GM12878 (cell line): ENCODE measurements around the gene AMER2. TPM values are rescaled to one million over a fixed set of nuclear protein-coding genes. Genes with fewer than 3 reads are reported as not detected.

ENCODE experiments used
- ATAC-seq: fragments of 200-7000 bp; cut with Tn5 transposase; 3 replicates; pipeline ENCODE4 v1.9.1; 2020; ENCODE audit warnings: mild to moderate bottlenecking, moderate library complexity
- BruUV-seq: library from RNA; stranded (reverse); fragments of 400-500 nt; replicated peaks from 2 replicates; lab custom pipeline; 2021; lab: Mats Ljungman, UMichigan
- CTCF ChIA-PET: fragments of 300-600 bp; sonication (Branson Sonifier 250); formaldehyde crosslinking; extraction: SDS; loops from one replicate; lab custom pipeline; 2021; ENCODE audit warnings: inconsistent platforms; lab: Yijun Ruan, JAX
- POLR2A ChIA-PET: fragments of 350-600 bp; formaldehyde crosslinking; extraction: SDS; loops from one replicate; lab custom pipeline; 2021; ENCODE audit warnings: inconsistent platforms; lab: Charles Lee
- RAD21 ChIA-PET: fragments of 300-600 bp; sonication (Branson Sonifier 250); formaldehyde crosslinking; loops from one replicate; lab custom pipeline; 2023; ENCODE audit warnings: antibody characterized with exemption; ENCODE audit not compliant: unreplicated experiment; lab: Charles Lee
- SMC1A ChIA-PET: fragments of 300-600 bp; sonication (Branson Sonifier 250); formaldehyde crosslinking; loops from one replicate; lab custom pipeline; 2023; ENCODE audit not compliant: unreplicated experiment, uncharacterized antibody; lab: Charles Lee
- DNase-seq: peaks from one replicate; pipeline ENCODE4 v3.0.0-alpha.2; 2011; ENCODE audit warnings: low read depth, low spot score
- FAIRE-seq: peaks from 3 replicates; lab custom pipeline; 2011; peaks lifted over from hg19 to GRCh38; lab: Jason Lieb, UNC
- H2AFZ ChIP-seq: 2 replicates; pipeline ENCODE4 v1.6.0; 2011; ENCODE audit warnings: low read depth, low read length, control low read depth; ENCODE audit not compliant: control insufficient read depth
- H3K27ac ChIP-seq: 2 replicates; pipeline ENCODE4 v1.5.1; 2011; ENCODE audit warnings: control low read depth; ENCODE audit not compliant: control insufficient read depth, insufficient read depth
- H3K27me3 ChIP-seq, 2 experiments: replicated peaks in 1 of 2; 2 replicates each; pipeline versions ENCODE4 v1.6.0 to v1.6.1; 2011; ENCODE audit warnings: low read length in 1 of 2; ENCODE audit not compliant: control insufficient read depth in 2 of 2, insufficient read depth in 2 of 2
- H3K36me3 ChIP-seq, 2 experiments: 2 replicates each; pipeline ENCODE4 v1.5.1; 2011; ENCODE audit warnings: low read length in 1 of 2; ENCODE audit not compliant: control insufficient read depth in 2 of 2, insufficient read depth in 2 of 2
- H3K4me1 ChIP-seq: 2 replicates; pipeline ENCODE4 v1.6.1; 2011; ENCODE audit warnings: mild to moderate bottlenecking, low read length, moderate library complexity, mixed read lengths; ENCODE audit not compliant: control insufficient read depth, insufficient read depth
- H3K4me2 ChIP-seq: 2 replicates; pipeline ENCODE4 v1.6.0; 2011; ENCODE audit warnings: control low read depth; ENCODE audit not compliant: control insufficient read depth, insufficient read depth
- H3K4me3 ChIP-seq: fragments of 200-600 bp; sonication (generic); 2 replicates; pipeline ENCODE4 v1.5.1; 2016
- H3K79me2 ChIP-seq: 2 replicates; pipeline ENCODE4 v1.6.0; 2011; ENCODE audit warnings: low read length; ENCODE audit not compliant: control insufficient read depth, insufficient read depth
- H3K9ac ChIP-seq: 2 replicates; pipeline ENCODE4 v1.8.0; 2011; ENCODE audit warnings: low read length, control low read depth, mixed read lengths; ENCODE audit not compliant: control insufficient read depth, insufficient read depth
- H3K9me3 ChIP-seq: replicated peaks from 3 replicates; pipeline ENCODE4 v1.5.1; 2011; ENCODE audit warnings: mild to moderate bottlenecking, low read length; ENCODE audit not compliant: control insufficient read depth, insufficient read depth
- H4K20me1 ChIP-seq: 2 replicates; pipeline ENCODE4 v1.6.0; 2011; ENCODE audit not compliant: control insufficient read depth, insufficient read depth
- BHLHE40 ChIP-seq, 2 experiments: fragments of 450-650 bp in 1 of 2; IDR thresholded peaks; 2 replicates each; pipeline ENCODE4 v1.6.1; 2011 to 2017; ENCODE audit warnings: low read depth in 2 of 2, borderline replicate concordance in 1 of 2, improper control_type of control experiment in 1 of 2, low read length in 1 of 2, mild to moderate bottlenecking in 1 of 2
- BMI1 ChIP-seq: fragments of 450-650 bp; IDR thresholded peaks from 2 replicates; pipeline ENCODE4 v1.6.1; 2016; ENCODE audit warnings: mild to moderate bottlenecking, moderate library complexity, borderline replicate concordance
- ETV6 ChIP-seq, 2 experiments: fragments of 450-650 bp in 1 of 2; IDR thresholded peaks in 1 of 2; conservative IDR thresholded peaks in 1 of 2; 2 replicates each; pipeline ENCODE4 v1.6.1; 2014; ENCODE audit warnings: antibody characterized with exemption in 1 of 2, borderline replicate concordance in 1 of 2, low read depth in 1 of 2, mild to moderate bottlenecking in 1 of 2, moderate library complexity in 1 of 2
- FOXK2 ChIP-seq: fragments of 450-650 bp; IDR thresholded peaks from 2 replicates; pipeline ENCODE4 v1.6.1; 2017; ENCODE audit warnings: mild to moderate bottlenecking, moderate library complexity
- HDGF ChIP-seq: fragments of 450-650 bp; IDR thresholded peaks from 2 replicates; pipeline ENCODE4 v1.6.1; 2016; ENCODE audit warnings: antibody characterized with exemption
- JUNB ChIP-seq: IDR thresholded peaks from 2 replicates; pipeline ENCODE4 v1.6.1; 2016; ENCODE audit warnings: antibody characterized with exemption, mild to moderate bottlenecking
- KLF5 ChIP-seq: fragments of 450-650 bp; IDR thresholded peaks from 2 replicates; pipeline ENCODE4 v1.6.1; 2014; ENCODE audit warnings: mild to moderate bottlenecking; ENCODE audit not compliant: partially characterized antibody
- MTA3 ChIP-seq: IDR thresholded peaks from 2 replicates; pipeline ENCODE4 v1.6.1; 2012; ENCODE audit warnings: low read length, inconsistent platforms, borderline replicate concordance
- RBBP5 ChIP-seq: fragments of 200-600 bp; sonication (generic); conservative IDR thresholded peaks from 2 replicates; pipeline ENCODE4 v1.6.1; 2016
- RUNX3 ChIP-seq: IDR thresholded peaks from 2 replicates; pipeline ENCODE4 v1.6.1; 2012; ENCODE audit warnings: low read length, inconsistent platforms
- SIN3A ChIP-seq: IDR thresholded peaks from 2 replicates; pipeline ENCODE4 v1.6.1; 2012; ENCODE audit warnings: low read depth, low read length, improper control_type of control experiment
- SPI1 ChIP-seq: IDR thresholded peaks from 2 replicates; pipeline ENCODE4 v1.6.1; 2011; ENCODE audit warnings: low read depth, mild to moderate bottlenecking, low read length, moderate library complexity, borderline replicate concordance; ENCODE audit not compliant: insufficient read depth
- TARDBP ChIP-seq: IDR thresholded peaks from 2 replicates; pipeline ENCODE4 v1.6.1; 2016; ENCODE audit warnings: borderline replicate concordance
- ZNF622 ChIP-seq: fragments of 450-650 bp; IDR thresholded peaks from 2 replicates; pipeline ENCODE4 v1.6.1; 2017; ENCODE audit warnings: mild to moderate bottlenecking, inconsistent platforms
- WGBS: methylation state at CpG from one replicate; pipeline ENCODE4 v1.1.6; 2016; ENCODE audit warnings: low lambda C conversion rate; ENCODE audit not compliant: insufficient replicate concordance, insufficient coverage; ENCODE audit errors: missing lambda C conversion rate; 5-methylcytosine and 5-hydroxymethylcytosine counted together
- in situ Hi-C: fragments of 300-500 bp; cut with MboI; formaldehyde crosslinking; loops from 9 replicates; pipeline ENCODE4 v1.14.3; 2018; ENCODE audit warnings: mixed read lengths
- intact Hi-C: fragments of 100-400 bp; cut with micrococcal nuclease; formaldehyde crosslinking; loops from one replicate; pipeline ENCODE4 v1.14.2; 2022; ENCODE audit not compliant: unreplicated experiment
- polyA plus RNA-seq, 11 experiments: library from polyadenylated mRNA; depleted of rRNA in 4 of 11; unstranded in 6 of 11; stranded (reverse) in 5 of 11; fragments of >200 nt; fragmentation: Nextera tagmentation in 4 of 11; fragmentation: Illumina TruSeq in 1 of 11; extraction: Ambion mirVana in 4 of 11; extraction: Trizol in 1 of 11; gene quantifications; 1 replicate in 1 of 11; 2 replicates in 10 of 11; pipeline versions ENCODE4 v1.2.1 to v1.2.3, GENCODE V29; 2011 to 2016; ENCODE audit warnings: inconsistent platforms in 2 of 11, missing spikeins in 2 of 11, low read depth in 1 of 11
- total RNA-seq, 4 experiments: library from RNA; depleted of rRNA in 3 of 4; stranded (reverse); fragments of >200 nt in 3 of 4; fragmentation: Illumina TruSeq in 1 of 4; extraction: Trizol in 1 of 4; gene quantifications; 2 replicates each; pipeline versions ENCODE4 v1.2.1 to v1.2.3, GENCODE V29; 2013 to 2021
- TF ChIP-seq, protein P1 (sequence below): fragments of 450-650 bp; IDR thresholded peaks from 2 replicates; pipeline ENCODE4 v1.6.1; 2016; ENCODE audit warnings: mild to moderate bottlenecking

The AMER2 gene
- total and polyA plus RNA-seq, 10 of the 15 experiments (the other 5 are each of a cell fraction or from before 2014, with no cell fraction given) = 0.01 to 0.34 (median 0.21) TPM

- peak; percentile 20; the same call in 1 of the 2 replicates for TF ChIP-seq MTA3
- no peak for TF ChIP-seq ZNF622
- peak; percentile 45; the same call in 1 of the 2 replicates for TF ChIP-seq SPI1
- peak in 1 of 2 experiments; percentile 49; a peak in 1 of 4 replicates for TF ChIP-seq ETV6 (conservative IDR thresholded peaks at IDR 0.05 in 1 of 2, IDR thresholded peaks at IDR 0.05 in 1 of 2; ENCODE audit: borderline replicate concordance in 1 of 2, low read depth in 1 of 2)
- peak in 1 of 2 experiments; percentile 27; a peak in 1 of 4 replicates for TF ChIP-seq BHLHE40 (IDR thresholded peaks at IDR 0.05; ENCODE audit: borderline replicate concordance in 1 of 2, low read depth in 2 of 2, low read length in 1 of 2)
Measured at GRCh38 chr13:25179832-25180774, 8.0 kb upstream of the AMER2 start (continued).

DNA sequence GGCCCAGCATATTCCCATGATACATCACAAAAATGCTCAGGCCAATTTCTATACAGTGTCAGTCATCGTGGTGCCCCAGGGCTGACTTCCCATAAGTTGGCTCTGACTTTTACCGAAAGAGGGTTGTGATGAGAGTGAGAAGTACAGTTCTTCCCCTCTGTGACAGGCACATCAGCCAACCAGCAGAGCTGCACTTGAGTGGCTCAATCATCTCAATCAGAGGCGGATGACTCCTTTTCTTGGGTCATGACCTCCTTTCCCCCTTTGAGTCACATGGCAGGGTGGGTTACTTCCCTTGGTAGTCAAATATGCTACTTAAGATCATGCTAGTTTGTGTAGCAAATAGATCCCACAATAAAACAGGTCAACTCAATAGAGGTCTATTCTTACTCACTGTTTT is 6.9 kb upstream of the AMER2 start:
- H3K36me3 ChIP-seq = no peaks in the 10 kb centered on the region
- no peak overlapping the region for H3K27ac ChIP-seq
- H3K4me3 ChIP-seq = no peak overlapping the region
- BruUV-seq = no TSS peak
- ChIA-PET SMC1A (interaction anchor here (1.3 to 6.2 kb wide), 3 partner anchors 13 to 196 kb away, joined by 3 to 36 read pairs (median 4); no protein-coding TSS in a partner anchor), RAD21 (interaction anchor here (1.3 kb wide), 2 partner anchors 66 to 92 kb away, joined by 3 read pairs; no protein-coding TSS in a partner anchor), CTCF (interaction anchor here (0.9 to 1.1 kb wide), 2 partner anchors 11 to 196 kb away, joined by 3 read pairs; no protein-coding TSS in a partner anchor), POLR2A (no interaction called here)
- TF ChIP-seq JUNB = peak; percentile 46; the same call in 1 of the 2 replicates
- no peak for TF ChIP-seq BMI1
- no peak for TF ChIP-seq FOXK2
- TF ChIP-seq SIN3A = no peak
- no peak for TF ChIP-seq MTA3
- no peak for TF ChIP-seq HDGF
- no peak for TF ChIP-seq RUNX3
- TF ChIP-seq, protein P1, sequence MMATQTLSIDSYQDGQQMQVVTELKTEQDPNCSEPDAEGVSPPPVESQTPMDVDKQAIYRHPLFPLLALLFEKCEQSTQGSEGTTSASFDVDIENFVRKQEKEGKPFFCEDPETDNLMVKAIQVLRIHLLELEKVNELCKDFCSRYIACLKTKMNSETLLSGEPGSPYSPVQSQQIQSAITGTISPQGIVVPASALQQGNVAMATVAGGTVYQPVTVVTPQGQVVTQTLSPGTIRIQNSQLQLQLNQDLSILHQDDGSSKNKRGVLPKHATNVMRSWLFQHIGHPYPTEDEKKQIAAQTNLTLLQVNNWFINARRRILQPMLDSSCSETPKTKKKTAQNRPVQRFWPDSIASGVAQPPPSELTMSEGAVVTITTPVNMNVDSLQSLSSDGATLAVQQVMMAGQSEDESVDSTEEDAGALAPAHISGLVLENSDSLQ = peak; percentile 71
- no peak for TF ChIP-seq RBBP5
- TF ChIP-seq KLF5 = no peak
- TF ChIP-seq ZNF622 = no peak
- TF ChIP-seq TARDBP = no peak
- H3K9ac ChIP-seq = no peak overlapping the region
- FAIRE-seq (no peak), DNase-seq (no peak), ATAC-seq (no peak)
- intact Hi-C loops (no loop called here), in situ Hi-C loops (no loop called here)
- H2AFZ ChIP-seq = no peak overlapping the region
- peaks cover 26% of the 10 kb centered on the region for H3K9me3 ChIP-seq
- no peak overlapping the region for H3K4me2 ChIP-seq
- H4K20me1 ChIP-seq = no peaks in the 10 kb centered on the region
- no peaks in the 10 kb centered on the region for H3K79me2 ChIP-seq
- WGBS = 23% methylated on average over 3 of the region's 3 CpGs
- no peaks in the 10 kb centered on the region for H3K27me3 ChIP-seq
- H3K4me1 ChIP-seq = peaks cover 29% of the 10 kb centered on the region
